Testis (tissue), 3 donors: ENCODE data around the gene ESRP2. TPM values are rescaled to one million over a fixed set of nuclear protein-coding genes. Genes with fewer than 3 reads are reported as not detected.
A peak's percentile ranks its signal among the peaks of the same experiment; 100 is the strongest.

Experiments
- DNase-seq: peaks from one replicate; pipeline ENCODE4 v3.0.0-alpha.2; 2019
- H3K27ac ChIP-seq, 2 donors: fragments of 200-600 bp; sonication (generic); one replicate each; pipeline ENCODE4 v1.5.1; 2019
- H3K27me3 ChIP-seq: fragments of 200-600 bp; sonication (generic); one replicate; pipeline ENCODE4 v1.5.1; 2019
- H3K36me3 ChIP-seq: fragments of 200-600 bp; sonication (generic); one replicate; pipeline ENCODE4 v1.5.1; 2017; ENCODE audit warnings: low read depth; ENCODE audit errors: missing control alignments
- H3K4me1 ChIP-seq: fragments of 200-600 bp; sonication (generic); one replicate; pipeline ENCODE4 v1.5.1; 2019
- H3K4me3 ChIP-seq, 2 donors: fragments of 200-600 bp; sonication (generic); one replicate each; pipeline ENCODE4 v1.5.1; 2017 to 2019
- H3K9me3 ChIP-seq: fragments of 200-600 bp; sonication (generic); one replicate; pipeline ENCODE4 v1.5.1; 2017
- CTCF ChIP-seq, 3 experiments: fragments of 450-650 bp in 2 of 3; fragments of 200-600 bp in 1 of 3; sonication (generic) in 1 of 3; IDR thresholded peaks; one replicate each; pipeline ENCODE4 v1.5.1; 2016 to 2019; ENCODE audit warnings: antibody characterized with exemption in 3 of 3, mild to moderate bottlenecking in 2 of 3, moderate library complexity in 1 of 3
- POLR2A ChIP-seq: fragments of 450-650 bp; IDR thresholded peaks from one replicate; pipeline ENCODE4 v1.6.1; 2017; ENCODE audit warnings: antibody characterized with exemption, mild to moderate bottlenecking, moderate library complexity
- WGBS, 2 donors: methylation state at CpG; one replicate each; pipeline ENCODE4 v1.1.5; 2018; 5-methylcytosine and 5-hydroxymethylcytosine counted together
- intact Hi-C: fragments of 100-400 bp; cut with DNase I; formaldehyde crosslinking; loops from one replicate; pipeline ENCODE4 v1.15.1; 2023; ENCODE audit warnings: low total_unique reads
- polyA plus RNA-seq: library from polyadenylated mRNA; stranded (reverse); fragments of 350-450 nt; fragmentation: Illumina TruSeq; extraction: RNeasy Lipid Tissue Mini Kit (QIAGEN cat#74804); gene quantifications from one replicate; pipeline ENCODE4 v1.2.3, GENCODE V29; 2014; ENCODE audit warnings: low read depth, low replicate concordance; ENCODE audit not compliant: insufficient read depth
- total RNA-seq, 2 donors: library from RNA; depleted of rRNA; stranded (reverse); fragments of >200 nt; gene quantifications; one replicate each; pipeline ENCODE4 v1.2.3, GENCODE V29; 2016

Gene ESRP2
- total and polyA plus RNA-seq, 3 donors from 2014 or later: 12.8 to 30.6 (median 14.6) TPM

- intact Hi-C loops: no loop called here
- DNase-seq: no peak
- H3K27ac ChIP-seq: peak overlapping the region; percentile 64 to 90
- no peaks in the 10 kb centered on the region for H3K27me3 ChIP-seq
- H3K36me3 ChIP-seq: no peaks in the 10 kb centered on the region
- H3K9me3 ChIP-seq: no peaks in the 10 kb centered on the region
- 61 to 74% methylated on average over 4 of the region's 4 CpGs for WGBS, 2 donors
- H3K4me3 ChIP-seq: no peak overlapping the region
- TF ChIP-seq POLR2A (no peak), CTCF (IDR thresholded peaks at IDR 0.05) (no peak)
- peaks cover 43% of the 10 kb centered on the region for H3K4me1 ChIP-seq
These were observed 46.1 kb upstream of the ESRP2 start for GRCh38 chr16:68282064-68282452.

- H3K9me3 ChIP-seq: no peaks in the 10 kb centered on the region
- no peak overlapping the region for H3K4me3 ChIP-seq
- TF ChIP-seq POLR2A: no peak
- TF ChIP-seq CTCF (IDR thresholded peaks at IDR 0.05): no peak
- intact Hi-C loops: no loop called here
- peak overlapping the region; percentile 64 to 90 for H3K27ac ChIP-seq
- no peaks in the 10 kb centered on the region for H3K27me3 ChIP-seq
- H3K4me1 ChIP-seq: peaks cover 46% of the 10 kb centered on the region
- H3K36me3 ChIP-seq: no peaks in the 10 kb centered on the region
- WGBS, 2 donors: 81 to 93% methylated on average over 4 of the region's 4 CpGs
- DNase-seq: no peak
These were observed 45.6 kb upstream of the ESRP2 start for GRCh38 chr16:68281368-68282063.

- H3K9me3 ChIP-seq: no peaks in the 10 kb centered on the region
- no peaks in the 10 kb centered on the region for H3K36me3 ChIP-seq
- H3K4me3 ChIP-seq: no peak overlapping the region
- H3K27me3 ChIP-seq: no peaks in the 10 kb centered on the region
- TF ChIP-seq CTCF (IDR thresholded peaks at IDR 0.05) (no peak), POLR2A (no peak)
- WGBS, 2 donors: 91 to 96% methylated on average over 13 of the region's 13 CpGs
- H3K4me1 ChIP-seq: peaks cover 49% of the 10 kb centered on the region
- no peak for DNase-seq
- no peak overlapping the region for H3K27ac ChIP-seq
- intact Hi-C loops: no loop called here
These were observed 44.0 kb upstream of the ESRP2 start for GRCh38 chr16:68279726-68280558.

- TF ChIP-seq CTCF (IDR thresholded peaks at IDR 0.05) (no peak), POLR2A (no peak)
- Histone ChIP-seq H3K4me3 (no peak overlapping the region), H3K9me3 (no peaks in the 10 kb centered on the region), H3K4me1 (peaks cover 30% of the 10 kb centered on the region), H3K36me3 (no peaks in the 10 kb centered on the region), H3K27ac (peak overlapping the region in 1 of 2 donors; percentile 14), H3K27me3 (no peaks in the 10 kb centered on the region)
- intact Hi-C loops: no loop called here
- 48 to 56% methylated on average over 3 of the region's 3 CpGs for WGBS, 2 donors
- DNase-seq: no peak
These were observed 40.3 kb upstream of the ESRP2 start for GRCh38 chr16:68276223-68276622.
